CD4-positive, alpha-beta T cell treated with Interleukin-15 for 4 hours (primary cell): Measurements from ENCODE around the gene NRM.
"Not testable (repeated sequence)": the region's sequence is repeated elsewhere in the genome, so short reads cannot be mapped to it uniquely, and the experiment has no call there.

Experiments
- DNase-seq: peaks from one replicate; pipeline ENCODE4 v3.0.0-alpha.2; 2020; ENCODE audit warnings: low spot score

Gene NRM

DNA sequence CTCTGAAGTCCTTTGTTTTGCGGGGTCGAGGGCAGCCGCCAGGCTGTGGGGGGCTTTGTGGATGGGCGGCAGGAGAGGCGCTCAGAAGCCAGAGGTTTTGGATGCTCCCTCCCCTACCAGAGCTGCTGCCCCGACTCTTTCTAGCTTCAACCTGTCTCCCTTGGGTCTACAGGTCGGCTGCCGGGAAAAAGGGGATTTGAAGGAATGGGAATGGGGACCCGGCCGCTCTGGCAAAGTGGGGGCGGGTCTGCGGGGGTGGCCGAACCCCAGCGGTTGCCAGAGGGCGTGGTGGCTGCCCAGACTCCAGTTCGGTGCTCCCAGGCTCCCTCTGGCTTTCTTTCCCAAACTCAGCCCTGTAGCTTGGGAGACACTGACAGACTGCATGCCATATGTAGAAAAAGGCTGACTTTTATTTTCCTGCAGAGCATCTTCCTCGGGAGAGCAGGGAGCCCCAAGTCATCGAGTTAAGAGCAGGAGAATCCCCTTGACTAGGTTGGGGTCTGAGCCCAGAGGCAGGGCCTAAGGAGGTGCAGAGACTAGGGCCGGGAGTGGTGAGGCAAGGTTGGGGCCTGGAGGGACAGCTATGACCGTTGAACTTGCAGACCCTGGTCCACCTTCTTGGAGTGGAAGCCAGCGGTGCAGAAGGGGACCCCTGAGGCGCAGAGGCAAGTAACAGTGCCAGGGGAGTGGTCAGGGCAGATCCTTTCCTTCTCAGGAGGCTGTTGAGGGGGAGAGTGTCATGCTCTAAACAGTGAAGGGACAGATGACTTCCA, 2.9 kb downstream of the NRM start:
- DNase-seq, result no peak

DNA sequence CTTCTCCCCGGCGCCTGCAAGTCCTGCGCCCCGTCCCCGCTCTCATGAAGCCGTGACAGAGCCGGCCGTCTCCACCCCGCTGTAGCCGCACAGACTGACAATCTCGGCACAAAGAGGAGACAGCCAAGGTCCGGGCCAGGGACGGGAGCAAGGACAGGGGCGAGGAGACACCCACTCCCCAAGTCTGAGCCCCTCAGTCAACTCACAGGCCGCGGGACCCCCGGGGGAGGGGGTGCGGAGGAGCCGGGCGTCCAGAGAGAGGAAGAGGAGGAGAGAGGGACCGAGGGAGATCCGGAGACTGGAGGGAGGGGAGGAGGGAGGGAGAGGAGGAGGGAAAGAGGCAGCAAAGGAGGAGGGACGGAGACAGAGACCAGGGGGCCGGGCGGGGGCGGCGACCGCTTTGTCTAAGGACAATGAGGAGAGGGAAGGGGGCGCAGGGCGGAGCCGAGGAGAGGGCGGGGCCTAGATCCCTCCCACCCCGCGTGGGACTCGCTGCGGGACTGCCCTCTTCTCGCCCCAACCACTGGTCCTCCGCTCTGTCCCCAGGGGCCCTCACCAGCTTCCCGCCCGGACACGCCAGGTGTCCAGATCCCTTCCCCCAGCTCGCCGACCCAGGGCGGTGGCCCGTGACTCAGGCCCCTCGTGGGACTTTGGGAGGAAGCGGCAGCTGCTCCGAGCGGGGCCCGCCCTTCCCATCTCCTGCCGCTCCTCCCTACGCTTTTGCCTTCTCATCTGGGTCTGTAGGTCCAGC, 3.7 kb downstream of the NRM start:
- DNase-seq, result peak; percentile 78

GRCh38 chr6:30686009-30686907, 4.5 kb downstream of the NRM start, which contains the start of gene PPP1R18:
Gene PPP1R18, minus strand, starts transcription at chr6:30686645. Its CDS starts 627 bp downstream, at chr6:30686018.
- DNase-seq, result peak; percentile 84

- DNase-seq, result peak; percentile 26
Measured at GRCh38 chr6:30685157-30686008, 5.4 kb downstream of the NRM start.

GRCh38 chr6:30684386-30685156, 6.2 kb downstream of the NRM start:
- peak; percentile 60 for DNase-seq

DNA sequence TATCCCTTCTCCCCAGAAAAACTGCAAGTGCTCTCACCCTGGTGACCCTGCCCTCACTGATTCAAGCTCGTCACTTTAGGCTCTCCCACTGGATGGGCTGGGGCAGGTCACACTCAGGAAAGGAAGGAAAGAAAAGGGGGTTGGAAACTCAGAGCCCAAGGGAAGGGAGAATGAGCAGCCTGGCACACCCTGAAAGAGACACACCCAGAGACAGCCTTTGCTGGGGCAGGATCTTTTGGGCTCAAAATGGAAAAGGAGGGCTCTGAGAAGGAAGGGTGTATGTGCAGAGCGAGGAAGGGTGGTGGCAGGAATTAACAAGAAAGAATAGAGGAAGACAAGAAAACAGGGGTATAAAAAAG, 6.8 kb downstream of the NRM start:
- no peak for DNase-seq

GRCh38 chr6:30683183-30683979, 7.4 kb downstream of the NRM start:
- no peak for DNase-seq

DNA sequence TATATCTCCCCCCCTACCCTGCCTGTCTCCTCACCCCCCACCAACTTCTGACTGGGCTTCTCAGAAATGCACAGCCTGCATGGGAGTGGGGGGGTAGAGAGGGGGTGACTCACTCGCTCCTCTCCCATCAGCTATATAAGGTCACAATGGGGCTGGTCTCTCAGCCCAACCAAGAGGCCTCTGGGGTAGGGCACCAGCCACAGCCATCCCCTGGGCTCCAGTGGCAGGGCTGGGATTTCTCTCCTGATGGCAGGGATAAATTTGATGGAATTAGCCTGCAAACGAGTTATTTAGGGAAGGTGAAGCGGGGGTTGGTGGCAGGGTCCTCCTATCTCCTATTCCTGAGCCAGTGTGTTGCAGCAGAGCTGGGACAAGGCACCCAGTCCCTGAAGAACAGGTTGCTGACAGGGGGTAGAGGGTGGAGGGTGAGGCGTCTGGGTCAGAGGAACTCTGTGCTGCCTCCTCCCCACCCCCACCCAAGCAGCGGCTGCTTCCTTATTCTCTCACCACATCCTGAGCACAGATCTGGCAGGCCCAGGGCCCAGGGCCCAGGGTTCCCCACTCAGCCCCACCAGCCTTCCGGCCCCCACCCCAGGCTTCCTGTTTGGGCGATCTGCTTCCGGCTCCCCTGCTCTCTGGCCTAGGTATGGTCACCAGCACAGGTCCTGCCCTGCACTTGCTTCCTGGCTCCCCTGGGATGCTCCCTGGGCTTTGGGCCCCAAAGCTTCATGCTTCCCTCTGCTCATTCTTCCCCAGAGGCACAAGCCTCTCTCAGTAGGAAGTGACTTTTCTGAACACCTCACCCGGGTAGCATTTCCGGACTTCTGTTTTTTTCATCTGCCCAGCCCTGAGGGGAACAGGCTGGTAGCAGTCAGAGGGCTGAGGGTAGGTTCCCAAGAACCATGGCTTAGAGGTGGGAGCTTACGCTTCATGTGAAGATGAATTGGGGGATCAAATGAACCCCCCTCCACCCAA, 8.4 kb downstream of the NRM start:
- peak; percentile 95 for DNase-seq

DNA sequence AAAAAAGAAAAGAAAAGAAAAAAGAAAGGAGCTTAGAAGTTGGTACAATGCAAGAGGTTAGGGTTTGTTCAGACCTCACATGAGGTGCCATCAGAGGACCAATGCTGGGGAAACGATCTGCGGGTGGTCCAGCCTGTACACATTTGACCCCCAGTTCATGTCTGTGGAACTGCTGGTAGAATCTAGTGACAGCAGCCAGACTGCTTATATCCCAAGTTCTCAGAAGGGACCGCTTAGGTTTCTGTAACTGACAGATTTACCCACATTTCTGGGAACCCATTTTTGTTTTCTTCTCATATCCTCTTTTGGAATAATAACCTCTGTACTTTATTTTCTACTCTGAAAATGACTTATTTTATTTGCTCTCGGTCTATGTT, 9.0 kb downstream of the NRM start:
- DNase-seq, result no peak

- DNase-seq, result no peak
Measured at GRCh38 chr6:30679765-30680535, 10.8 kb downstream of the NRM start.

GRCh38 chr6:30678964-30679726, 11.6 kb downstream of the NRM start:
- peak; percentile 92 for DNase-seq

GRCh38 chr6:30676660-30677285, 14.0 kb downstream of the NRM start:
- no peak for DNase-seq

DNA sequence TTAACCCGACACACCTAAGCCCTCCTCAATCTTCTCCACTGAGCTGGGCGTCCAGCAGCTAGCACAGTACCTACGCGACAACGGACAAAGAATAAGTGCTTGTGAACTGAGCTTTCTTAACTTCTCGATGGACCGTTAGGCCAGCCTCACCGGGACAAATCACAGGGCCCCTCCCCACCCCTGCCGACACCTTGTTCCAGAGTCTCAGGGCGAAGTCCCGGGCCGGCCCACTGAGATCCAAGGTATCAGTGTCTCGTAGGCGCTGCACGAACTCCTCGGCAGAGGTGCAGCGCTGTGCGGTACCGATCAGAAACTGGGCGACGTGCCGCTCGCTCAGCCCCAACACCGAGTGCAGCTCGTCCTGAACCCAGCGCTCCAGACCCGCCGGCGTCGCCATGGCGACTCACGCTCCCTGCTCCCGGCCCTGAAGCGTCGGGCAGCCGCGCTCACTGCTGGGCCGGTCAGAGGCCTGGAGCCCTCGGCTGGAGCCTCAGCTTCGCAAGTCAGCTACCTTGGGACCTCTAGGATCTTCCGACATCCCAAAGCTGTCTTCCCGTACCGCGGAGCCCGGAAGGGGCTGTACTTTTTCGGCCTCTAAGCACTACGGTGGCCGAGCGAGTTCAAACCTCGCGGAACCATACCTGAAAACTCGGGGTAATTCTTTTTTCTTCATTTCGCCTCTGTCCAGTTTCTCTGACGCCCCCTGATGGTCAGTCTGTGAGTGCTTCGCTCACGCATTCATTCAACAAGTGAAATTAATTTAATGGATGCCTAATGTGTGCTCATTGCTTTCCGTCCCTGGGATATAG, 18.1 kb downstream of the NRM start, which contains the start of gene DHX16:
Gene DHX16 (minus strand): TSS at position 562 of the 809 bp plus-strand sequence. CDS start 165 bp downstream, at position 397.
- DNase-seq, result peak; percentile 96

DNA sequence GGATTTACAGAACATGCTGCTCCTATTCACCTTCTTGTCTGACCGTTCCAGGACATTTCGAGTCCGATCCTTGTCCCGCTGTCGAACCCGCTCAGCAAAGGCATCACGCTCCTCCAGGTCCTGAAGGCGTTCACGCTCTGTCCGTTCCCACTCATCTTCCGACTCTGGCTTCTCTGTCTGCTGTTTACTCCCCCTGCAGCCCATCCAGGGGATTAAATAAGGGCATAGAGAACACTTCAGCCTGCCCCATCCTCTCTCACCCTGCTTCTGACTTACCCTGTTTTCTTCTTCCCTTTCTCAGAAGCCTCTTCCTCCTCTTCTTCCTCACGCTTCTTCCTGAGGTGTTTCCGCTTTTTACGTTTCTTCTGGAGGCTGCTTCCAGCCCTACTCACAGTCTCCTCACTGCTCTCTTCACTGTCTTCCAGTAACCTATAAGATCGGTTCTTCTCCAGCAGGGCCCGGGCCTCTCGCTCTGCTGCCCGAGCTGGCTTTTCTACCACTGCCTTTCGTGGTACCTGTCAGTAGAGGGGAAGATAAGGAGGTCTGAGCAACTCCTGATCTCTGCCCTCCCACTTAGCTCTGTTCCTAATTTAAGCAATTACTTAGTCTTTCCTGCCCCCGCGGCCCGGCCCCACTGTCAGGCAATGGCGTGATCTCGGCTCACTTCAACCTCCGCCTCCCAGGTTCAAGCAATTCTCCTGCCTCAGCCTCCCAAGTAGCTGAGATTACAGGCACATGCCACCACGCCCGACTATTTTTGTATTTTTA, 19.8 kb downstream of the NRM start:
- no peak for DNase-seq

GRCh38 chr6:30666300-30666699, 24.5 kb downstream of the NRM start:
- DNase-seq, result not testable (repeated sequence)
